CD4-positive, alpha-beta T cell treated with Interferon gamma for 1 hour (primary cell): ENCODE results near the gene KCNA2.

Experiments used
- DNase-seq: peaks from one replicate; pipeline ENCODE4 v3.0.0-alpha.2; 2020

KCNA2 gene

DNA sequence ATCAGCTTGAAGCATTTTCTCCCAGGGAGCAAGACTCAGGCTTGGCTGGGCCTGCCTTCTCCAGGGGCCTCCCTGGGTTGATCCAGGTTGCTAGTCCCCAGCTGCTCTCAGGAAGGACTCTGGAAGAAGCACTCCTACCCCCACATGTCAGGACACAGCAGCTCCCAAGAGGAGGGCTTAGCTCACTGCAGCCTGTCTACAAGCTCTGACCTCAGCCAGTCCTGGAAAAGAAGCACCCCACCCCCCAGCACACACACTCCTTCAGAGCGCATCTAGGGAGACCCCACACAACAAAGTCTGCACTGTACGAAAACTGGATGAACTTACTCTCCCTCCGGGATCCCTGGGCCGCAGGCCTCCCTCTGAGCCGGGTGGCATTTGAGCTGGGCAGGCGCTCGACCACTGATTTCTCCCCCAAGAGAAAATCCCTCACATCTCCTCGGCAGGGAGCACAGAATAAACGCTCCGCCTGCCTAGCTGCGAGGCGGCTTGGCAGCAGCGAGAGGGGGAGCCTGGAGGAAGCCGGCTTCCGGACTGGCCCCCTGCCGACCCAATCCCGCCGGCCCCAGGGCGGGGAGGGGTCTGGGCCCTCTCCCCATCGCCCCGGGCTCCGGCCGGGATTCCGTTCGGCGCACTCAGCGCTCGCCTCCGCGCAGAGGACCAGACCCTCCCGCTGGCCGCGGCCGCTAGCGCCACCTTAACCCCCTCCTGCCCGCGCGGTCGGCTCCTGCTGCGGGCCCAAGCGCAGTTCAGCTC lies at the start of gene KCNA2:
Gene KCNA2, minus strand, starts transcription at position 458 of the 756 bp plus-strand sequence. CDS start 1,576 bp downstream, outside the sequence.
- no peak for DNase-seq

DNA sequence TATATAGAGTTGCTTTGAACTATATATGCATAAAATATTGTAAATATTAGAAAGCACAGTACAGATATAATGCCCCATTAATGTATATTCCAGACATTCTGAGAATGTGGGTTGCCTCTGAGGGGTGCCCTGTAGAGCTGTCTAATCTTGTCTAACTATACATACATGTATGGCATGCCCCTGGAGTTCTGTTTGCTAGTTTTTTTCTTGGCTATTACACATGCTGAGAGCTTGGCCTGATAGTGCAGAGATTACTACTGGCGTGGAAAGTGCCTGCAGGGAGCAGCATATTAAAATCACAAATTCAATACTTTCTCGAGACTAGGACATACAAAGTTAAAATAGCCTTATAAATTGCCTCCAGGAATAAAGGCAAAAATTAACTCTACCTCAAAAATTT lies 44.5 kb upstream of the KCNA2 start:
- DNase-seq, result no peak

DNA sequence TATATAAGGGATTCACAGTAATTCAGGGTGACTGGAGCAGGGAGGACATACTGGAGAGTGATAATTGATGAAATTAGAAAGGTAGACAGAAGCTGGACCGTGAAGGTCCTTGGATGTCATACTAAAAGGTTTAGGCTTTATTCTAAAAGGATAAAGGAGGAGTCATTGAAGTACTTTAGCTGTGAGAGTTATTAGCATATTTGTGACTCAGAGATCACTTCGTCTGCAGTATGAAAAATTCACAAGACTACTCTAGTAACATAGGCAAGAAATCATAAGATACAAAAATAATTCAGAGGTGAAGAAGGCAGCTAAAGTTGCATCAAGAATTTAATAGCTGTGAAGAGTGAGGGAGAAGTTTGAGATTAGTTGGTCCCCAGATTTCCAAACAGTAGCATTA lies 42.3 kb upstream of the KCNA2 start:
- no peak for DNase-seq

DNA sequence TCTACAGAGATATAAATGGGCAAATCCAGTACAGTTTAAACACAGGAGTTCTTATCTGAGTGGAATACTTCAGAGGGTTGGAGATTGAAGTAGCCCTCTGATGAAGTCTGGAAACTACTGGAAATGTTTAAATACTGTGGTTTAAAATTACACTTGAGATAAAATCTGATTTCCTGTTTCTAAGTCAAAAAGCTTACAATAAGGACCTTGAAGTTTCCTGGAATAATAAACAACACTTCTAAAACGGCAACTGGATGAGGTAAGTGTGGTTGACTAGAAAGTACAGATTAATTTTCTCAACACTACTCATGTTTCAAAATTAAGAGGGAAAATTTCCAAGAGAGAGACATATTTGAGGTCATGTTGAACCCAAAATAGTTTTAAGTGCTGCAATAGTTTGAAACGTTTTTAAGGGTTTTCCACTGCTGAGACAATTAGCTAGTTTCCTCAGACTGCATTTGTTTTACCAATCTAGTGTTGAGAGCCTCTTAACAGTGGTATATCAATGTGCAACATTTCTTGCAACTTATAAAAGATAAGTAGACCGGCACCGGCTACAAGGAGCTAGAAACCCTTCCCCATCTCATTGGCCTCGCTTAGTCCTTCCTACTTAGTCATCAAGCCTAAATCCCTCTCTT lies 41.2 kb upstream of the KCNA2 start:
- no peak for DNase-seq

DNA sequence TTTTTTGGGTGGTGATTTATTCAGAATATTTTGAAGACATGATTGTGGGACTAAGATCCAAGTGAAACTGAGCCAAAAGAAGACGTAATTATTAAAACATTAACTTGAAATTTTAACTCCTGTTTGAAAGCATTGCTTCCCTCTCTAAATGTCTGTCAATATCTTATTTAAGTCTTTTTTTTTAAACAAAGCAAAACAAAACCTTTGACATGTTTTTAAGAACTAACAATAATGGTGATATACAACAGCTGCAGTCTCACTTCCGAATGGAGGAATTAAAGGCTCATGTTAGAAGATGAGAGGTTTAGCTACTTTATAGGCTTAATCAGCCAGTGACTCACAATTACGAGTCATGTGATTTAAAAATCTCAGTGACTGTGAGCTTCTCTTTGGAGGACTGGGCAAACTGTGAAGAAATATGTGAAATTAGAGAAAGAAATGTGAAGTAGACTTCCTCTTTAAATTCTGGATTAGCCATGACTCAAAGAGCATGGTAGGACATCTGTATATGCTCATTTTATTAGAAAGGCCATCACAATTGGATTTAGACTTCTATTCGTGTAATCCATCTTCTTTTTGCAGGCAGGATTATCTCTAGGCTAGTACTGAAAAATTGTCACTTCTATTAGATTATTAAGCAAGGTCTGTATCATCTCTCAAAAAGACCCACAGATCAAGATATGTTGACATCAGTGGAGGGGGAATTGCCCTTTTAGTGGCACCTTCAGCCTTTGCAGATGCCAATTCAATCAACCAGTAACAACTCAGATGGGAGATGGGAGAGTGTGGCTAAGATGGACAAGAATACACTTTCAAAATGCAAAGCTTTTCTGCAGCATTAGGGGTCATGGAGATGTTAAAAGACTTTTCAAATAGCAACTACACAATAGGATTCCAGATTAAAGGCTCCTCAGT lies 39.9 kb upstream of the KCNA2 start:
- no peak for DNase-seq

DNA sequence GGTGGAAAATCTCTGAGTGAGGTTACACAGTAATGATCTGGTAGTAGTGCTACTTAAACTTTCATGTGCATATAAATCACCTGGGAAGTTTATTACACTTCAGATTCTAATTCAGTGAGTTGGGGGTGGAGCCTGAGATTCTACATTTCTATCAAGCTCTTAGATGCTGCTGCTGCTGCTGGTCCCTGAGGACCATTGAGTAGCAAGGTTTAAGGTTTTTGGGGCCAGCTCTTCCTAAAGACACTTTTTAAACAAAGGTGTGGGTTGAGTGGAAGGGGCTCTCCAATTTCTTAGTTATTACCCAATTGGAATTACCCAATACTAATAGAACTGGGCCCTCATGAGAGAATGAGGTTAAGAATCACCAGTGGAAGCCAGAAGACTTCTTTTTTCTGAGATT lies 39.1 kb upstream of the KCNA2 start:
- no peak for DNase-seq

DNA sequence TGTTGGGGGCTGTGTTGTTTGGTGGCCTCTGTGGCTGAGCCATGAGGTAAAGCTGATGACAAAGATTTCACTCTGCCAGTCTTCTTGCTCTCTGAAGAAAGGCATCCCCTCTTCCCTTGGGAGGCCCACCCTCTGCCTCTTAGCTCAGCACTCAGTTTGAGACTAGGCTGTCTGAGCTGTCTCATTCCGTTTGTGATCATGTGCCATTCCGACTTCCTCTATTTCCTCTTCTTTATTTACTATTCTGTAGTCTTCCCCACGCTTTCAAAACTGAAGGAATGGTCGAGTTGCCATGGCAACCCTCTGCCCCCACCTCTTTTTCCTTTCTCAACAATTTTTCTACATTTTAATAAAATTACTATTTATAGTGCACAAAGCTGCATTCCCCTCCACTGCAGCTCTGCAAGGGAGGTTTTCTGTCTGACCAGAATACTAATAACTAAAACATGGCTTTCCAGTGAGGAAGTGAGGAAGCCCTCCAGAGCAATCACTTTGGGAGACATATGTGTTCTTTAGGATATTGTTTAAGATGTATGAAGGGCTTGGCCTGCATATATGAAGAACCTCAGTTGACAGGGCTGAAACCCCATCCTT lies 37.8 kb upstream of the KCNA2 start:
- peak; percentile 34 for DNase-seq

DNA sequence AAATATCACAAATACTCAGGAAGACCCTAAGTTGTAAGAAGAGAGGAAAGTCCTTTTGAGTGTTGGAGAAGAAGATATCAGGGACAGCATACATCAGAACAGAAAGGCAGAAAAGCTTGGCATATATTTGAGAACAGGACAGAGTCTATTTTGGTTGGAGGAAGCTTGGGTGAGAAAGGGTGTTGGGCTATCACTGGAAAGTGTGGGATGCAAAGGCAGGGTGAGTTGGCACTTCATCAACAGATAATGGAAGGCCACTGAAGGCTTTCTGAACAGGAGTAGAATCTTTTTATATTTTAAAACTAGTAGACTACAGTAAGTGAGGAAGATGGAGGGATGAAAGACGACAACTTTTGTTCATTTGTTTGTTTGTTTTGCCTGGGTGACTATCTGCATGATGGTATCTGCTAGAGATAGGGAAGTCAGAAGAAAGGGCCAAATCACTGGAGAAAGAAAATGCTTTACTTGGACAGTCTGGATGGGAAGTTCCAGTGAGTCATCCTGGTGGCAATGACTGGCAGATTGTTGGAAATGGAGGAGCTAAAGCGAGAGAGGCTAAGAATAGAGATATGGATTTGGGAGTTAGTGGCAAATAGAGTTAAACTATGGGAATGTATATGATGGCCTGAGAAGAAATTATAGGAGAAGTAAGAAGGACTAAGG lies 33.7 kb upstream of the KCNA2 start:
- peak; percentile 54 for DNase-seq

DNA sequence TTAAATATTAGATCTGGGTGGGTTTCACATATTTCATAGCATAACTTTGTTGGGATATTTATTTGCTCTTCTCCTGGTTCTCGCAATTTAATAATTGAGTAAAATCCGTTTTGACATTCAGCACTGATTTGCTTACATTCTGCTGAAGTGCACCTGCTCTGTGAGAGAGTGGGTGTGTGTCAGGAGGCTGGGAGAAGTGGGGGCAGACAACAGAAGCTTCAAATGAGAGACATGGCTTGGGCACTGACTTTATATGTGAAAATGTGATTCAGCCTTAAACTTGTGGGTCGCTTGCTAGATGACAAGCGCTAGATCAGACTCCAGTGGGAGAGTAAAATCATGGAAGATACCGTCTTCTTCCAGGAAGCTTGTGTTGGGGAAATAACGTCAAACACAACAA lies 32.4 kb upstream of the KCNA2 start:
- no peak for DNase-seq

DNA sequence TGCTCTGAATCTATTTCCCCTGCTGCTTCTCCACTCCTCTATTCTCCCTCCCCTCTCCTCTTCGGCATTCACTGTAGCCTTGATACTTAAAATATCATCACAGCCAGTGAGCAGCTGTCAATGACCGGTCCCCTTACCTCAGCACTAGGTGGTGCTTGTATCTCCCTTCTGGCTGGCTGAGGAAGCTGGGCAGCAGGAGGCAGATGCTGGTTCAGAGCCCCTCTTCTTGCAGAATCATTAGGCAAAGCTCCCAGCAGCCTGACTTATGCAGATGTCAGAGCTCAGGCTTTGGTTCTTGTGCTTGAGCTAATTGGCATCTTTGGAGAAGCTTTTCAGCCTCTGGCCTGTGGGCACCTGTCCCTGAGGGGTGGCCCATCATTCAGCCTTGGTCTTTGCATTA lies 31.9 kb upstream of the KCNA2 start:
- DNase-seq, result no peak

DNA sequence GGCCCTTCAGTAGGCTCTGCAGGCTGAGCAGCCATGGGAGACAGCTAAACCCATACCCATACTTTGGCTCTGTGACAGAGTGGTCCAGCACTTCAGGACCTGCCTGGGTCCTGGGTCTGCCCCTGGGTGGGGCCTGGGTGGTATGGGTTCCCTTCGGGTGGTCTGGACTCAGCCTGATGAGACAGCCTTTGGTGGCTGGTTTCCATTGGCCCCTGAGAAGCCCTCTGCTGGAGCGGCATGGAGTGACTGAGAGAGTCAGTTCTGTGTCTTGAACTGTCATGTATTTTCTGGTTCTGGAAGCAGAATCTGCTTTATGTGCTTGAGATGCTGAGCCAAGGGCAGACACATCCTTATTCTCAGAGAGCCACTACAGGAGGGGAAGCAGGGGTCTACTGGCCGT lies 31.3 kb upstream of the KCNA2 start:
- no peak for DNase-seq

DNA sequence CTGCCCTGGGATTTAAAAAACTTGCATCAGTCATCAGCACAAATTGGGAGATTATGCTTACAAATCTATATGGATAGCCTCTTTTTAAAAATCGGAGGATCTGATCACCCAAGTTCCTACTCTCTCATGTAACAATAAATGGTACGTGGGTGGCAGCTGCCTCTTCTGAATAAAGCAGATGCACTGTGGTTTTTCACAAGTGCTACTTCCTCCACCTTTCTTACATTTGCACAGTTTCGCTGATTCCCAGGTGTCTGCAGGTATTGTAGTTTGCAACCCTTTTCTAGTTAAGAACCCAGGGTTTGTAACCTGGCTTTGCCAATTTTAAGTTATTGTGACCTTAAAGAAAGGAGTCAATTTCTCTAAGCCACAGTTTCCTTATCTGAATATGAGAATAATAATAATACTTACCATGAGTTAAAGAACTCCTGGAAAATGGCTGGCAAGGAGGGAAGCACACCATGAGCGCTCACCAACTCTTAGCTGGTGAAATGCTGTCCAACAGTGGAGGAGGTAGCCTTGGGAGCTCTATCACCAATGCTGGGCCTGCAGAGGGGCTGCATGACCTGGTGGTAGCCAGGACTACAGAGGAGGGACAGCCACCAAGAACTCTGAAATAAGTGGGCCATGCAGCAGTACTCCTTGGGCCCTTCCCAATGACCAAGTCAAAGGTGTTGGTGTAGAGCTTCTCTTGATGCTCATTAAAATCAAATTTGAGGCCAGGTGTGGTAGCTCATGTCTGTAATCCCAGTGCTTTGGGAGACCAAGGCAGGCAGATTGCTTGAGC lies 30.2 kb upstream of the KCNA2 start:
- DNase-seq, result no peak

DNA sequence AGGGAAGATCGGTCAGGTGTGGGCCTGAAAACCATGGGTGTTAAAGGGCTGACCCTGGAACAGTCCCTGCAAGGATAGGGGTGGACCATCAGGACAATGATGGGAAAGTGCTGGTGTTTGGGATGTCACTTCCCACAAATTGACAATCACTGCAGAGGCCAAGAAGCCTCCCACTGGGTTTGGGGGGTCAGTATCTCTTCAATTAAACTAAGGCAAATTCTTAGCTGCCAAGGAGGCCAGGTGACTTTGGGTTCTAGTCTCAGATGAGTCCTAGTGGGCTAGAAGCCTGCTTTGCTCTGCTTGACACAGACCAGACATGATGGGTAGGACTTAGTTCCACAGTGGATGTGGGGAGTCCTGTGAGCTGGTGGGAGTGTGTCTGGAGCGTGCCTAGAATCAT lies 29.3 kb upstream of the KCNA2 start:
- DNase-seq, result no peak

DNA sequence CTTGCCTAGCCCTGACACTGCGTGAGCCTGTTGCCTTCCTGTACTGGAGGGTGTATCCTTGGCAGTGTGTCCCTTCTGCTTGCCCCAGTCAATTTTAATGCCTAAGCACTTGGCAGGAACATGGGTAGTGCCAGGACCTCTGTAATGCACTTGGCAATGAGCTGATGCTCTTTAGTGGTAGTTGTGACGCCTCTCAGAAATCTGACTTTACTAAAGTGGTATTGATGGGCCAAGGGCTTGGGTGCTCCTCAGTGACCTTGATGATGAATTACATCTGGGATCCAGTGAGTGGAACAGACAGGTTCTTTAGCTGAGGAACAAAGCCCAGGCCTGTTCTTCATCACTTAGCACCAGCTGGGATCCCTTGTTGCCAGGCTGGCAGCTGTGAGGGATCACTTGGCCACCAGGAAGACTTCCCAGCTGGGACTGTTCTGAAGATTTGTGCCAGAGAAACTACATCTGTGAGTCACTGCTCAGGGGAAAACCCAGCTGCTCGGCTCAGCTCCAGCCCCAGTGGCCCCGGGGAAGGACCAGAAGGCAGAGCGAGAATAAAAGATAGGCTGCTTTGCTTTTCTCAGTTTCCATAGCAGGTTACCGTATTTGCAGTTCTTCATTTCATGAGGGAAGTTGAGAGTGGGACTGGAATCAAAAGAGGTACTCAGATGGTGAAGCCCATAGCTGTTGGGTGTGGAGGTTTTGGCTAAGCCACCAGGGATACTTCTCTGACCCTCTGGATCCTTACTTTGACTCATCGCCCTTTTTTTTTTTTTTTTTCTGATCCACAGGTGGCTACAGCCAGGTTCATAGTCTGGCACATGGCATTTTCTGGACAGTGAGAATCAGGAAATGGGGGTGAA lies 28.5 kb upstream of the KCNA2 start:
- DNase-seq, result peak; percentile 71

DNA sequence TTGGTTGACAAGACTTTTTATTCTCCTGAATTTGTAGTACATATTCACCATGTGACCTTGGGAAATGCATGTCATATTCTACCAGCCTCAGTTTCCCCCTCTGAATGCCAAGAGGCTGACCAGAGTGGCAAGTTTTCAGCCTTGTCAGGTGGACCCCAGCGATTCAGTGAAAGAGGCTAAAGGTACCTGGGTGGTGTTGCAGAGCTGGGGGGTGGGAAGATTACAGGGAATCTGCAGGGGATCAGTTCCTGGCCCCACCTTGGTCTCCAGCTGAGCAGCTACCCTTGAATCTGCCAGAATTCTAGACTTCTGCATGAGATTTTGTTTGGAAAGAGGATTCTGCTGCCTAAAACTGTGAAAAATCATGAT lies 27.9 kb upstream of the KCNA2 start:
- DNase-seq, result no peak

DNA sequence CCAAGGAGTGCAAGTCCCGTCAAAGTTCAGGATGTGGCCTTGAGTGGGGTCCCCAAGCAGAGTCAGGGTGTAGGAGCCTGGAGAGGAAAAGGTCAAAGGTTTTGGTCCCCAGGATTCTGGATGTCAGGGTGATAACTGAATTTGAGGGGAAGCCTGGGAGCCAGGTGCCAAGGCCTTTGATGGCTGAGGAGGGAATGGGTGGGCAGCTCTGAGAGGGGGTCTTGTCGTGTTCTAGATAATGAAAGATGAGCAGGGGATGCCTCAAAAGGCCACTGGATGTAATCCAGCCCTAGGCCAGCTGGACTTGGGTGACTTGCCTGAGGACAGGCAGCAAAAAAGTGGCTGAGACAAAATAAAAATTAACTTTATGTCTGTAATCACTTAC lies 27.5 kb upstream of the KCNA2 start:
- no peak for DNase-seq

DNA sequence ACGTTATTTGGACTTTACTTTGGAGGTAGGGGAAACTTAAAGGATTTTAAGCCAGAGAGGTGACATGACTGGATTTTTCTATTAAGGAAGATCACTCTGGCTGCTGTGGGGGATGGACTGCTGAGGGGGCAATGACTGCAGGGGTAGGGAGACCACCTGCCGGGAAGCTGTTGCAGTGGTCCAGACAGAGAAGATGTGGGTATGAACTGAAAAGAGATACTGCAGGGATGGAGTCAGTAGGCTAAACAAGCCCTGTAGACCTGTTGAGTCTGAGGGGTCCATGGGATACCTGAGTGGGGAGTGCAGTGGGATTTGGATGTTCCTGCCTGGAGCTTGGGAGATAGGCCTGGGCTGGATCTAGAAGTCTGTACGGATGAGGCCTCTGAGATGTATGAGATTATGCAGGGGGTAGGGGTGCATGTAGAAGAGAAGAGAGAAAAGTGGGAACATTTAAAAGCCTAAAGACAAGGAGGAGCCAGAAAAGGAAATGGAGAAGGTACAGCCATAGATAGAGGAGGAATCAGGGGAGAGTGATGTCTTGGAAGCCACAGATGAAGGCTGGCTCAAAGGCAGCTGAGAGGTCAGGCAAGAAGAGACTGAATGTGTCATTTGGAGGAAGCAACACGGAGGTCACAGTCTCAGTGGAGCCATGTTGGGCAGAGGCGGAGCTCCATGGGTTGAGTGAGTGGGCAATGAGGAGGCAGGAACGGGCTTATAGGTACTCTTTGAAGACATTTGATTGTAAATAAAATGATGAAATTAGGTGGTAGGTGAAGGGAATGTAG lies 25.9 kb upstream of the KCNA2 start:
- DNase-seq, result no peak

DNA sequence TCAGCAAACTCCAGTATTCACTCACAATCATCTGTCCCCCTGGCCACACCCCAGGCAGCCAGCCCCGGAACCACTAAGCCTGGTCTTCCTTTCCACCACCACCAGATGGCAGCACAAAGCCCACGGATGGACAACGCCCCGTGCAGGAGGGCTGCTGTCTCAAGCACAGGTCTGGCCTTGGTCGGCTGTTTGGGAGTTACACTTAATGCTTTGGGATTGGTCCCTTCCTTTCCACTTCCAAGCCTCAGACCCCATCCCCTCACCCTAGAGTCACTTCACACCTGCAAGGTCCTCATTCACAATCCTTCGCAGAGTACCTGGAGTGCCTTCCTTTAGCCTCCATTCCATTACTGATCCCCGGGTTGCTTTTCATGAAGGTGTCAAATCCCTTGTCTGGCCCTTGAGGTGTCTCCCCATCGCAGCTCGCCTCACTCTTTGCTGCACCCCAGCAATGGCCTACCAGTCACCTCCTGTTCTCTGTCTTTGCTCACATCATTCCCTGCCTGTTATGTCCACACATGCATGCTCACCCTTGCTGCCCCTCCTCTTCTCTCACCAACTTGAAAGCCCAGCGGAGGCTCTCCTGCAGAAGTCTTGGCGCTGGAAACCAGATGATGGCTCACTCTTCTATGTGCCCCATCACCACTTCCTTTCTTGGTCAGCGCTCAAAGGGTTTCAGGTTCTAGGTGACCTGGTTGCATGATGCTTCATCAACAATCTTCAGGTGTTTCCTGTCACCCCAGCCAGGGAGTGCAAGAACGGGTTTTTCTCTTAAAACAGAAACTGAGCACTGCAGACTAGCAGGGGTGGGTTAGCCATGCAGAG lies 24.9 kb upstream of the KCNA2 start:
- DNase-seq, result peak; percentile 82
